HEK293T (cell line): ENCODE results near the gene RAP1GAP.

Source experiments
- ELF4 ChIP-seq: fragments of 450-650 bp; IDR thresholded peaks from 2 replicates; pipeline ENCODE4 v1.6.1; 2017; ENCODE audit warnings: antibody characterized with exemption
- FOXA1 ChIP-seq: fragments of 450-650 bp; IDR thresholded peaks from 2 replicates; pipeline ENCODE4 v1.6.1; 2016; ENCODE audit warnings: mild to moderate bottlenecking
- FOXM1 ChIP-seq: fragments of 450-650 bp; IDR thresholded peaks from 2 replicates; pipeline ENCODE4 v1.6.1; 2017; ENCODE audit warnings: mild to moderate bottlenecking, borderline replicate concordance
- HDGF ChIP-seq: fragments of 450-650 bp; IDR thresholded peaks from 2 replicates; pipeline ENCODE4 v1.6.1; 2017; ENCODE audit warnings: antibody characterized with exemption, borderline replicate concordance
- LEF1 ChIP-seq: fragments of 450-650 bp; IDR thresholded peaks from 2 replicates; pipeline ENCODE4 v1.6.1; 2017; ENCODE audit warnings: mild to moderate bottlenecking, borderline replicate concordance
- SP1 ChIP-seq: fragments of 450-650 bp; IDR thresholded peaks from 2 replicates; pipeline ENCODE4 v1.6.1; 2017
- SUZ12 ChIP-seq: fragments of 450-650 bp; IDR thresholded peaks from 2 replicates; pipeline ENCODE4 v1.6.1; 2016; ENCODE audit warnings: mild to moderate bottlenecking
- TF ChIP-seq, protein P1 (sequence below): fragments of 450-650 bp; IDR thresholded peaks from 2 replicates; pipeline ENCODE4 v1.6.1; 2016

DNA sequence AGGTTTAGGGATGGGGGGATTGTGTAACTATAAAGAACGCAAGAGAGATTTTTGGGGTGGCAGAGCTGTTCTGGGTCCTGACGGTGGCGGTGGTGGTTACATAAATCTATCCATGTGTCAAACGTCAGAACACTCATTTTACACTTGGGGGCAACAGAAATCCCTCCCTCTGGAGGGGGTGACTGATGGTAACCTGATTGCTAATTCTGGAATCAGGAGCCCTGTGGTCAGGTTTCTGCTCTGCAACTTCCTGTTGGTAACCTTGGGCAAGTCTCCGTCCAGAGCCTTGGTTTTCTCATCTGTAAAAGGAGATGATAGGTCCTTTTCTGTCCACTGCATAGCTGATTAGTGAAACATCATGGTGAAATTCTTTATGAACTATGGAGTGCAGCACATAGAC, 119.1 kb downstream of the RAP1GAP start:
- no peak for TF ChIP-seq FOXM1
- no peak for TF ChIP-seq FOXA1
- no peak for TF ChIP-seq HDGF
- TF ChIP-seq LEF1 = no peak
- TF ChIP-seq SUZ12 = no peak
- TF ChIP-seq SP1 = no peak
- TF ChIP-seq, protein P1, sequence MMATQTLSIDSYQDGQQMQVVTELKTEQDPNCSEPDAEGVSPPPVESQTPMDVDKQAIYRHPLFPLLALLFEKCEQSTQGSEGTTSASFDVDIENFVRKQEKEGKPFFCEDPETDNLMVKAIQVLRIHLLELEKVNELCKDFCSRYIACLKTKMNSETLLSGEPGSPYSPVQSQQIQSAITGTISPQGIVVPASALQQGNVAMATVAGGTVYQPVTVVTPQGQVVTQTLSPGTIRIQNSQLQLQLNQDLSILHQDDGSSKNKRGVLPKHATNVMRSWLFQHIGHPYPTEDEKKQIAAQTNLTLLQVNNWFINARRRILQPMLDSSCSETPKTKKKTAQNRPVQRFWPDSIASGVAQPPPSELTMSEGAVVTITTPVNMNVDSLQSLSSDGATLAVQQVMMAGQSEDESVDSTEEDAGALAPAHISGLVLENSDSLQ = no peak
- TF ChIP-seq ELF4 = no peak
